ENCODE results near the gene ZSCAN21.

Gene ZSCAN21

GRCh38 chr7:100101016-100101862 is 51.7 kb downstream of the ZSCAN21 start, which contains the start of the genes AP4M1 and MCM7:
TSS of gene AP4M1 (plus strand) at chr7:100101643. CDS start at chr7:100101715, 72 bp downstream.
TSS of gene MCM7 (minus strand) at chr7:100101397. CDS start at chr7:100101294, 103 bp downstream.
- peak; percentile 98 for DNase-seq

- DNase-seq, result no peak
These were observed 53.6 kb downstream of the ZSCAN21 start for GRCh38 chr7:100102950-100103840.

GRCh38 chr7:100105534-100105933 is 56.0 kb downstream of the ZSCAN21 start:
- DNase-seq, result no peak

GRCh38 chr7:100106633-100107032 is 57.1 kb downstream of the ZSCAN21 start:
- no peak for DNase-seq

DNA sequence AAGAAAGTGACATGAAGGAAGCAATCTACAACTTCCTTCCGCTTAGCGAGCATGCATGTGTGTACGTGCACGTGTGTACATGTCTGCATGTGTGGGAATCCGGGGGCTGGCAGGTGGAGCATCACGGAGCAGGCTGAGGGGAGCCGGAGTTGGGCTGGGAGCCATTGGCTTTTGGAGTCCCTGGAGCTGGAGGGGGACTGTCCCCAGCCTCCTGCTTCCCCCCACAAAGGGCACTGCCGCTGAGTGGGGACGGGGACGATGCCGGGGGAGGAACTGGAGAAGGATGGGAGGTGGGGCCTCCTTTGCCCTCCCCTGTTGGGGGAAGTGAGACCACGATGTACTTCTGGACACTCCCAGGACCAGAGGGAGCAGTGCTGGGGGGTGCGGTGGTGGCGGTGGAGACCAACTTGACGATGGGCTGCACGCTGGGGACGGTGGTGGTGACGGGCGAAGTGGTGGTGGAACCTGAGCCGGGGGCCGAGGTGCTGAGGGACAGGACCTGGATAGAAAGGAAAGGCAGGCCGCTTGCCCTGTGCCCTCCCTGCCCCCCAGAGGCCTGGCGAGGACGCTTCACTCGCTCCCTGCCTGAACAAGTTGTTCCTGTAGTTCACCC is 57.7 kb downstream of the ZSCAN21 start:
- DNase-seq, result no peak

GRCh38 chr7:100107890-100108289 is 58.3 kb downstream of the ZSCAN21 start:
- no peak for DNase-seq

DNA sequence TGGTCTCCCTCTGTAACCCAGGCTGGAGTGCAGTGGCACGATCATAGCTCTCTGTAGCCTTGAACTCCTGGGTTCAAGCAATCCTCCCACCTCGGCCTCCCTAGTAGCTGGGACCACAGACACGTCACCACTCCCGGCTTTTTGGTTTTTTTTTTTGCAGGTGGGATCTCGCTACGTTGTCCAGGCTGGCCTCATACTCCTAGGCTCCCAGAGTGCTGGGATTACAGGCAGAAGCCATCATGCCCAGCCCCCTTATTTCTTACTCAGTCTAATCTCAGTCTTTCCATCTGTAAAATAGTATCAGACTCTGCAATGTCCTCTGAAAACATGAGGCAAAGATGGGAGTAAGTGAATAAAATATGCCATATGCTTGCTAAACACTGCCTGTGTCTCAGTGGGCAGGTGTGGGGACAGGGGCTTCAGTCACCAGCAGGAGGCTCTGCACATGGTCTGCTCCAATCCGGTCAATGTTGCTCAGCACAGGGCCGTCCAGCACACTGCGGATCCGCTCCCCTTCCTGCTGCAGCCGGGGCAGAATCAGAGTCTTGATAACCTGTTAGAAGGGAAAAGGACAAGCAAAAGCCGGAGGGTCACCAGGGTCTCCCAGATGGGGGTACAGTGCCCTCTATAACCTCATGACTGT is 60.1 kb downstream of the ZSCAN21 start:
- DNase-seq, result no peak

DNA sequence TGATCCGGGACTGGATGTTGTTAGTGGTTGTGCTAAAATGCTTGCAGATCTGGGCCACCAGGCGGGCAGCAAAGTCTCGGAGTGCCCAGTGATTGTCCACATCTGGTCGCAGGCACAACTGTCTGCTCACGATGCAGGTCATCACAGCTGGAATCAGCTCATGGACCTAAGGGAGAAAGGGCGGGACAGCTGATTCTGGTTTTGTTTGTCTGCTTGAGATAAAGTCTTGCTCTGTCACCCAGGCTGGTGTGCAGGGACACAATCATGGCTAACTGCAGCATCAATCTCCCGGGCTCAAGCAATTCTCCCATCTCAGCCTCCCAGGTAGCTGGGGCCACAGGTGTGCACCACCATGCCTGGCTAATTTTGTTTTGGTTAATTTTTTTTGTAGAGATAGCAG is 61.6 kb downstream of the ZSCAN21 start:
- DNase-seq, result no peak

- no peak for DNase-seq
These were observed 62.3 kb downstream of the ZSCAN21 start for GRCh38 chr7:100111914-100112313.

Measured in retina (tissue), 1 donor.